ENCODE measurements around the gene SVEP1.

DNA sequence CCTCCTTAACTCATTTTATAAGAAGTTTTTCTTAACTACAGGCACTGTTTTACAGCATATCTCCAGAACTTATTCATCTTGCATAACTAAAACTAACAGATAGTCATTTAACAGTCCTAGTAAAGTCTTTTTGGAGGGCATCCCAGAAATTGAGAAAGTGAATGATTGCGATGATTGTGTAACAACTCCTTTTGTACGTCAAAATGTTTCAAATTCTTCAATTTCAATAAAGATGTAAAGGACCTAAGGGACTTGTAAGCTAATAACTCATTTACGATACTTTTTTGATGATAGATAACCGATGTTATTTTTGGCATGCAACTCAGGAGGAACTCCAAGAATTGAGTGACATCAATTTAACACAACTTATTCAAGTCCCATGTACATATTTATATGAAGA lies 42.7 kb downstream of the SVEP1 start:
- TF ChIP-seq, protein P1, sequence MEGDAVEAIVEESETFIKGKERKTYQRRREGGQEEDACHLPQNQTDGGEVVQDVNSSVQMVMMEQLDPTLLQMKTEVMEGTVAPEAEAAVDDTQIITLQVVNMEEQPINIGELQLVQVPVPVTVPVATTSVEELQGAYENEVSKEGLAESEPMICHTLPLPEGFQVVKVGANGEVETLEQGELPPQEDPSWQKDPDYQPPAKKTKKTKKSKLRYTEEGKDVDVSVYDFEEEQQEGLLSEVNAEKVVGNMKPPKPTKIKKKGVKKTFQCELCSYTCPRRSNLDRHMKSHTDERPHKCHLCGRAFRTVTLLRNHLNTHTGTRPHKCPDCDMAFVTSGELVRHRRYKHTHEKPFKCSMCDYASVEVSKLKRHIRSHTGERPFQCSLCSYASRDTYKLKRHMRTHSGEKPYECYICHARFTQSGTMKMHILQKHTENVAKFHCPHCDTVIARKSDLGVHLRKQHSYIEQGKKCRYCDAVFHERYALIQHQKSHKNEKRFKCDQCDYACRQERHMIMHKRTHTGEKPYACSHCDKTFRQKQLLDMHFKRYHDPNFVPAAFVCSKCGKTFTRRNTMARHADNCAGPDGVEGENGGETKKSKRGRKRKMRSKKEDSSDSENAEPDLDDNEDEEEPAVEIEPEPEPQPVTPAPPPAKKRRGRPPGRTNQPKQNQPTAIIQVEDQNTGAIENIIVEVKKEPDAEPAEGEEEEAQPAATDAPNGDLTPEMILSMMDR (conservative IDR thresholded peaks at IDR 0.05; ENCODE audit: low read length): no peak
- no peak for TF ChIP-seq EZH2phosphoT487 (IDR thresholded peaks at IDR 0.05; ENCODE audit: borderline replicate concordance, low read depth, low read length)
